HepG2 (cell line): ENCODE data around the gene BACH2.
"Not testable (repeated sequence)": the region's sequence is repeated elsewhere in the genome, so short reads cannot be mapped to it uniquely, and the experiment has no call there.

Experiments used
- BCL6 ChIP-seq: IDR thresholded peaks from 2 replicates; pipeline ENCODE4 v1.6.1; 2016; ENCODE audit warnings: missing genetic modification reagents, missing compliant biosample characterization
- EHMT2 ChIP-seq: fragments of 200-600 bp; sonication (generic); IDR thresholded peaks from 2 replicates; pipeline ENCODE4 v1.7.0; 2017; ENCODE audit warnings: antibody characterized with exemption, low read depth, low read length, borderline replicate concordance
- EP300 ChIP-seq, 3 experiments: sonication (generic) in 1 of 3; formaldehyde crosslinking in 1 of 3; IDR thresholded peaks; 2 replicates each; pipeline versions ENCODE4 v1.5.1 to v1.6.1; 2011 to 2020; ENCODE audit warnings: low read depth in 2 of 3, low read length in 2 of 3, borderline replicate concordance in 1 of 3, improper control_type of control experiment in 1 of 3, mild to moderate bottlenecking in 1 of 3, missing genetic modification reagents in 1 of 3, moderate library complexity in 1 of 3
- FOXK2 ChIP-seq: fragments of 450-650 bp; IDR thresholded peaks from 2 replicates; pipeline ENCODE4 v1.6.1; 2016
- GLI4 ChIP-seq: sonication (generic); formaldehyde crosslinking; IDR thresholded peaks from 2 replicates; pipeline ENCODE4 v1.5.1; 2020; ENCODE audit warnings: missing genetic modification reagents, mild to moderate bottlenecking, moderate library complexity, borderline replicate concordance
- KAT8 ChIP-seq: IDR thresholded peaks from 2 replicates; pipeline ENCODE4 v1.6.1; 2016; ENCODE audit warnings: missing genetic modification reagents, missing compliant biosample characterization
- NFIC ChIP-seq: IDR thresholded peaks from 2 replicates; pipeline ENCODE4 v1.6.1; 2012; ENCODE audit warnings: mild to moderate bottlenecking, low read length, inconsistent platforms
- POLR2AphosphoS5 ChIP-seq: IDR thresholded peaks from 2 replicates; pipeline ENCODE4 v1.6.1; 2012; ENCODE audit warnings: low read depth, low read length
- ZFP36 ChIP-seq: fragments of 150-350 bp; IDR thresholded peaks from 2 replicates; pipeline ENCODE4 v1.6.1; 2018; ENCODE audit warnings: borderline replicate concordance, low read length, low read depth; ENCODE audit not compliant: partially characterized antibody
- ZNF768 ChIP-seq: sonication (generic); formaldehyde crosslinking; IDR thresholded peaks from 2 replicates; pipeline ENCODE4 v1.4.0; 2020; ENCODE audit warnings: missing genetic modification reagents
- TF ChIP-seq, protein P1 (sequence below): sonication (generic); formaldehyde crosslinking; IDR thresholded peaks from 2 replicates; pipeline ENCODE4 v1.5.0; 2020; ENCODE audit warnings: missing genetic modification reagents, mild to moderate bottlenecking, borderline replicate concordance
- TF ChIP-seq, protein P2 (sequence below): sonication (generic); formaldehyde crosslinking; IDR thresholded peaks from 2 replicates; pipeline ENCODE4 v1.4.0; 2020; ENCODE audit warnings: missing genetic modification reagents
- TF ChIP-seq, protein P3 (sequence below): sonication (generic); formaldehyde crosslinking; IDR thresholded peaks from 2 replicates; pipeline ENCODE4 v1.5.0; 2020; ENCODE audit warnings: mild to moderate bottlenecking, missing genetic modification reagents, moderate library complexity

GRCh38 chr6:90116126-90116525 lies 180.5 kb downstream of the BACH2 start:
- not testable (repeated sequence) for TF ChIP-seq NFIC; ZNF768; BCL6 (CRISPR knock-in tag); KAT8 (CRISPR knock-in tag); EP300 (IDR thresholded peaks at IDR 0.05; ENCODE audit: low read depth in 2 of 2, low read length in 2 of 2); EP300 (CRISPR knock-in tag; IDR thresholded peaks at IDR 0.05; ENCODE audit: borderline replicate concordance); GLI4; POLR2AphosphoS5; FOXK2; ZFP36; EHMT2
- TF ChIP-seq, protein P1, sequence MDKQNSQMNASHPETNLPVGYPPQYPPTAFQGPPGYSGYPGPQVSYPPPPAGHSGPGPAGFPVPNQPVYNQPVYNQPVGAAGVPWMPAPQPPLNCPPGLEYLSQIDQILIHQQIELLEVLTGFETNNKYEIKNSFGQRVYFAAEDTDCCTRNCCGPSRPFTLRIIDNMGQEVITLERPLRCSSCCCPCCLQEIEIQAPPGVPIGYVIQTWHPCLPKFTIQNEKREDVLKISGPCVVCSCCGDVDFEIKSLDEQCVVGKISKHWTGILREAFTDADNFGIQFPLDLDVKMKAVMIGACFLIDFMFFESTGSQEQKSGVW (CRISPR knock-in tag) = not testable (repeated sequence)
- TF ChIP-seq, protein P2, sequence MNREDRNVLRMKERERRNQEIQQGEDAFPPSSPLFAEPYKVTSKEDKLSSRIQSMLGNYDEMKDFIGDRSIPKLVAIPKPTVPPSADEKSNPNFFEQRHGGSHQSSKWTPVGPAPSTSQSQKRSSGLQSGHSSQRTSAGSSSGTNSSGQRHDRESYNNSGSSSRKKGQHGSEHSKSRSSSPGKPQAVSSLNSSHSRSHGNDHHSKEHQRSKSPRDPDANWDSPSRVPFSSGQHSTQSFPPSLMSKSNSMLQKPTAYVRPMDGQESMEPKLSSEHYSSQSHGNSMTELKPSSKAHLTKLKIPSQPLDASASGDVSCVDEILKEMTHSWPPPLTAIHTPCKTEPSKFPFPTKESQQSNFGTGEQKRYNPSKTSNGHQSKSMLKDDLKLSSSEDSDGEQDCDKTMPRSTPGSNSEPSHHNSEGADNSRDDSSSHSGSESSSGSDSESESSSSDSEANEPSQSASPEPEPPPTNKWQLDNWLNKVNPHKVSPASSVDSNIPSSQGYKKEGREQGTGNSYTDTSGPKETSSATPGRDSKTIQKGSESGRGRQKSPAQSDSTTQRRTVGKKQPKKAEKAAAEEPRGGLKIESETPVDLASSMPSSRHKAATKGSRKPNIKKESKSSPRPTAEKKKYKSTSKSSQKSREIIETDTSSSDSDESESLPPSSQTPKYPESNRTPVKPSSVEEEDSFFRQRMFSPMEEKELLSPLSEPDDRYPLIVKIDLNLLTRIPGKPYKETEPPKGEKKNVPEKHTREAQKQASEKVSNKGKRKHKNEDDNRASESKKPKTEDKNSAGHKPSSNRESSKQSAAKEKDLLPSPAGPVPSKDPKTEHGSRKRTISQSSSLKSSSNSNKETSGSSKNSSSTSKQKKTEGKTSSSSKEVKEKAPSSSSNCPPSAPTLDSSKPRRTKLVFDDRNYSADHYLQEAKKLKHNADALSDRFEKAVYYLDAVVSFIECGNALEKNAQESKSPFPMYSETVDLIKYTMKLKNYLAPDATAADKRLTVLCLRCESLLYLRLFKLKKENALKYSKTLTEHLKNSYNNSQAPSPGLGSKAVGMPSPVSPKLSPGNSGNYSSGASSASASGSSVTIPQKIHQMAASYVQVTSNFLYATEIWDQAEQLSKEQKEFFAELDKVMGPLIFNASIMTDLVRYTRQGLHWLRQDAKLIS = not testable (repeated sequence)
- TF ChIP-seq, protein P3, sequence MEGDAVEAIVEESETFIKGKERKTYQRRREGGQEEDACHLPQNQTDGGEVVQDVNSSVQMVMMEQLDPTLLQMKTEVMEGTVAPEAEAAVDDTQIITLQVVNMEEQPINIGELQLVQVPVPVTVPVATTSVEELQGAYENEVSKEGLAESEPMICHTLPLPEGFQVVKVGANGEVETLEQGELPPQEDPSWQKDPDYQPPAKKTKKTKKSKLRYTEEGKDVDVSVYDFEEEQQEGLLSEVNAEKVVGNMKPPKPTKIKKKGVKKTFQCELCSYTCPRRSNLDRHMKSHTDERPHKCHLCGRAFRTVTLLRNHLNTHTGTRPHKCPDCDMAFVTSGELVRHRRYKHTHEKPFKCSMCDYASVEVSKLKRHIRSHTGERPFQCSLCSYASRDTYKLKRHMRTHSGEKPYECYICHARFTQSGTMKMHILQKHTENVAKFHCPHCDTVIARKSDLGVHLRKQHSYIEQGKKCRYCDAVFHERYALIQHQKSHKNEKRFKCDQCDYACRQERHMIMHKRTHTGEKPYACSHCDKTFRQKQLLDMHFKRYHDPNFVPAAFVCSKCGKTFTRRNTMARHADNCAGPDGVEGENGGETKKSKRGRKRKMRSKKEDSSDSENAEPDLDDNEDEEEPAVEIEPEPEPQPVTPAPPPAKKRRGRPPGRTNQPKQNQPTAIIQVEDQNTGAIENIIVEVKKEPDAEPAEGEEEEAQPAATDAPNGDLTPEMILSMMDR (CRISPR knock-in tag) = not testable (repeated sequence)
